SK-N-SH (cell line): Measurements from ENCODE around the gene HCCS. TPM values are rescaled to one million over a fixed set of nuclear protein-coding genes. Genes with fewer than 3 reads are reported as not detected.
A peak's percentile ranks its signal among the peaks of the same experiment; 100 is the strongest.

ENCODE experiments used
- CTCF ChIA-PET: fragments of 300-600, 350-600 bp; formaldehyde crosslinking; extraction: SDS; loops from one replicate; lab custom pipeline; 2021; lab: Yijun Ruan, JAX
- POLR2A ChIA-PET: fragments of 350-600 bp; sonication (Branson Sonifier 250); formaldehyde crosslinking; extraction: SDS; loops from one replicate; lab custom pipeline; 2020; ENCODE audit warnings: antibody characterized with exemption, inconsistent platforms; lab: Yijun Ruan, JAX
- DNase-seq: peaks from one replicate; pipeline ENCODE4 v3.0.0; 2012
- H2AFZ ChIP-seq: fragments of 200-600 bp; sonication (generic); 2 replicates; pipeline ENCODE4 v1.8.1; 2016; ENCODE audit warnings: antibody characterized with exemption, mild to moderate bottlenecking, low read depth
- H3F3A ChIP-seq: fragments of 200-600 bp; sonication (generic); replicated peaks from 2 replicates; pipeline ENCODE3; 2016; ENCODE audit warnings: antibody characterized with exemption, mild to moderate bottlenecking; ENCODE audit not compliant: insufficient read depth
- H3K27ac ChIP-seq, 2 experiments: fragments of 200-500 bp in 1 of 2; fragments of 200-600 bp in 1 of 2; sonication (Bioruptor generic) in 1 of 2; sonication (generic), shearing (Covaris generic) in 1 of 2; 2 replicates each; pipeline versions ENCODE4 v1.5.1 to v1.6.1; 2014 to 2016; ENCODE audit warnings: low read depth in 2 of 2, inconsistent platforms in 1 of 2, low read length in 1 of 2, mild to moderate bottlenecking in 1 of 2, mixed read lengths in 1 of 2
- H3K27me3 ChIP-seq: fragments of 200-600 bp; sonication (generic), shearing (Covaris generic); 2 replicates; pipeline ENCODE4 v1.6.1; 2016; ENCODE audit warnings: mixed run types; ENCODE audit not compliant: insufficient read depth
- H3K36me3 ChIP-seq, 2 experiments: fragments of 200-500 bp in 1 of 2; fragments of 200-600 bp in 1 of 2; sonication (Bioruptor generic) in 1 of 2; sonication (generic) in 1 of 2; replicated peaks in 1 of 2; 2 replicates each; pipeline versions ENCODE3 to v1.5.1; 2014 to 2016; ENCODE audit warnings: low read length in 1 of 2, mild to moderate bottlenecking in 1 of 2; ENCODE audit not compliant: insufficient read depth in 2 of 2, control insufficient read depth in 1 of 2
- H3K4me1 ChIP-seq, 2 experiments: fragments of 200-500 bp in 1 of 2; fragments of 200-600 bp in 1 of 2; sonication (Bioruptor generic) in 1 of 2; sonication (generic), shearing (Covaris generic) in 1 of 2; 2 replicates each; pipeline versions ENCODE4 v1.5.1 to v1.6.1; 2014 to 2016; ENCODE audit warnings: low read depth in 1 of 2, low read length in 1 of 2, mixed run types in 1 of 2; ENCODE audit not compliant: insufficient read depth in 2 of 2, control insufficient read depth in 1 of 2
- H3K4me2 ChIP-seq: fragments of 200-600 bp; sonication (generic), shearing (Covaris generic); 2 replicates; pipeline ENCODE4 v1.6.1; 2017; ENCODE audit warnings: mixed run types
- H3K4me3 ChIP-seq, 2 experiments: fragments of 200-500 bp in 1 of 2; fragments of 200-600 bp in 1 of 2; sonication (Bioruptor generic) in 1 of 2; sonication (generic), shearing (Covaris generic) in 1 of 2; 2 replicates each; pipeline versions ENCODE4 v1.5.1 to v1.8.1; 2014 to 2016; ENCODE audit warnings: low read depth in 2 of 2, inconsistent platforms in 1 of 2, low read length in 1 of 2, mild to moderate bottlenecking in 1 of 2, mixed read lengths in 1 of 2, moderate library complexity in 1 of 2
- H3K79me2 ChIP-seq: fragments of 200-600 bp; sonication (generic); 2 replicates; pipeline ENCODE4 v1.8.1; 2017; ENCODE audit warnings: mild to moderate bottlenecking; ENCODE audit not compliant: insufficient read depth
- H3K9ac ChIP-seq: fragments of 200-600 bp; sonication (generic); 2 replicates; pipeline ENCODE4 v1.6.1; 2017; ENCODE audit warnings: mixed run types
- H3K9me2 ChIP-seq: fragments of 200-600 bp; sonication (generic); 2 replicates; pipeline ENCODE4 v1.6.1; 2017; ENCODE audit warnings: mixed run types
- H3K9me3 ChIP-seq: fragments of 200-600 bp; sonication (generic); 2 replicates; pipeline ENCODE4 v1.6.1; 2017; ENCODE audit warnings: mixed run types, mild to moderate bottlenecking, moderate library complexity
- H4K20me1 ChIP-seq: fragments of 200-600 bp; sonication (generic); 2 replicates; pipeline ENCODE4 v1.6.1; 2017; ENCODE audit warnings: mild to moderate bottlenecking, mixed run types; ENCODE audit not compliant: insufficient read depth
- CTCF ChIP-seq: fragments of 200-600 bp; sonication (generic); IDR thresholded peaks from 2 replicates; pipeline ENCODE4 v1.6.1; 2017; ENCODE audit warnings: antibody characterized with exemption, mild to moderate bottlenecking, moderate library complexity
- ELF1 ChIP-seq: IDR thresholded peaks from 2 replicates; pipeline ENCODE4 v1.4.0; 2012
- EP300 ChIP-seq, 2 experiments: IDR thresholded peaks; 2 replicates each; pipeline versions ENCODE4 v1.4.0 to v1.6.1; 2012; ENCODE audit warnings: borderline replicate concordance in 1 of 2, low read depth in 1 of 2, low read length in 1 of 2
- EZH2phosphoT487 ChIP-seq: fragments of 200-600 bp; sonication (generic); IDR thresholded peaks from 2 replicates; pipeline ENCODE4 v1.6.1; 2017; ENCODE audit warnings: low read depth, mixed run types, mild to moderate bottlenecking, antibody characterized with exemption, moderate library complexity, borderline replicate concordance
- FOXJ3 ChIP-seq: sonication (generic); formaldehyde crosslinking; IDR thresholded peaks from 2 replicates; pipeline ENCODE4 v1.5.1; 2020; ENCODE audit warnings: mild to moderate bottlenecking, missing genetic modification reagents
- GATA2 ChIP-seq: sonication (generic); formaldehyde crosslinking; IDR thresholded peaks from 2 replicates; pipeline ENCODE4 v1.5.0; 2020; ENCODE audit warnings: mild to moderate bottlenecking, missing genetic modification reagents
- IRF3 ChIP-seq: fragments of 150-350 bp; IDR thresholded peaks from 2 replicates; pipeline ENCODE4 v1.6.1; 2016; ENCODE audit warnings: mild to moderate bottlenecking, low read depth, low read length
- NFIC ChIP-seq: IDR thresholded peaks from 2 replicates; pipeline ENCODE4 v1.4.0; 2012; ENCODE audit warnings: borderline replicate concordance
- NRF1 ChIP-seq: IDR thresholded peaks from 2 replicates; pipeline ENCODE4 v1.6.1; 2012; ENCODE audit warnings: low read depth, mild to moderate bottlenecking, low read length
- PBX3 ChIP-seq: IDR thresholded peaks from 2 replicates; pipeline ENCODE4; 2012
- POLR2AphosphoS5 ChIP-seq: IDR thresholded peaks from 2 replicates; pipeline ENCODE4 v1.6.1; 2012; ENCODE audit warnings: low read depth, low read length
- RAD21 ChIP-seq: IDR thresholded peaks from 2 replicates; pipeline ENCODE4 v1.6.1; 2012; ENCODE audit warnings: mild to moderate bottlenecking, low read length
- RXRA ChIP-seq: IDR thresholded peaks from 2 replicates; pipeline ENCODE4 v1.4.0; 2012; ENCODE audit warnings: low read depth, mild to moderate bottlenecking, borderline replicate concordance
- SMC3 ChIP-seq: IDR thresholded peaks from 2 replicates; pipeline ENCODE4 v1.6.1; 2012; ENCODE audit warnings: low read depth, low read length, improper control_type of control experiment
- YY1 ChIP-seq: IDR thresholded peaks from 2 replicates; pipeline ENCODE4 v1.4.0; 2012; ENCODE audit warnings: low read depth, mild to moderate bottlenecking
- WGBS: methylation state at CpG from one replicate; pipeline ENCODE4 v1.1.6; 2017; ENCODE audit warnings: low lambda C conversion rate; 5-methylcytosine and 5-hydroxymethylcytosine counted together
- polyA plus RNA-seq, 3 experiments: library from polyadenylated mRNA; depleted of rRNA; stranded (reverse); fragments of >200 nt; gene quantifications; 2 replicates each; pipeline ENCODE4 v1.2.3, GENCODE V29; 2012

HCCS gene
- polyA plus RNA-seq, 1 of the 3 experiments (the other 2 are of a cell fraction) = 33.7 TPM

GRCh38 chrX:11100281-11101035 is 10.7 kb upstream of the HCCS start:
- Histone ChIP-seq H3K27ac (peak overlapping the region in 1 of 2 experiments; percentile 27; a peak in 2 of 4 replicates), H3K79me2 (no peaks in the 10 kb centered on the region), H3K9me2 (no peaks in the 10 kb centered on the region), H3K36me3 (no peaks in the 10 kb centered on the region), H3K4me1 (peaks cover 0 to 4% of the 10 kb centered on the region in 2 experiments; a peak in 3 of 4 replicates), H3K4me3 (no peak overlapping the region), H3K27me3 (no peaks in the 10 kb centered on the region), H3K9ac (no peak overlapping the region), H3K9me3 (no peaks in the 10 kb centered on the region), H3F3A (no peaks in the 10 kb centered on the region), H4K20me1 (no peaks in the 10 kb centered on the region), H3K4me2 (no peak overlapping the region), H2AFZ (0 out of 2 replicates have a peak overlapping the region, but pooled peaks have one; percentile 2)
- POLR2A ChIA-PET = no interaction called here
- peak; percentile 34 for DNase-seq
- WGBS = 51% methylated on average over 10 of the region's 10 CpGs
- TF ChIP-seq CTCF (peak; percentile 74), RXRA (no peak), YY1 (no peak), SMC3 (peak; percentile 71), RAD21 (peak; percentile 79)
- CTCF ChIA-PET = interaction anchor here (0.6 to 2.0 kb wide), 5 partner anchors 15 to 911 kb away, joined by 3 to 24 read pairs (median 4); no protein-coding TSS in a partner anchor

GRCh38 chrX:11103006-11103405 is 8.1 kb upstream of the HCCS start:
- H3K9ac ChIP-seq = no peak overlapping the region
- no peaks in the 10 kb centered on the region for H3K27me3 ChIP-seq
- ChIA-PET POLR2A (no interaction called here), CTCF (interaction anchor here (1.0 kb wide), 1 partner anchor 913 kb away, joined by 4 read pairs; no protein-coding TSS in a partner anchor)
- no peak overlapping the region for H2AFZ ChIP-seq
- peaks cover 0 to 4% of the 10 kb centered on the region in 2 experiments; a peak in 3 of 4 replicates for H3K4me1 ChIP-seq
- no peak overlapping the region for H3K4me3 ChIP-seq
- WGBS = 97% methylated on average over 3 of the region's 3 CpGs
- no peak for DNase-seq
- H4K20me1 ChIP-seq = no peaks in the 10 kb centered on the region
- H3K9me2 ChIP-seq = no peaks in the 10 kb centered on the region
- H3K9me3 ChIP-seq = no peaks in the 10 kb centered on the region
- no peak overlapping the region for H3K4me2 ChIP-seq
- H3K79me2 ChIP-seq = no peaks in the 10 kb centered on the region
- TF ChIP-seq NRF1 = no peak
- TF ChIP-seq PBX3 = no peak
- no peak for TF ChIP-seq POLR2AphosphoS5
- TF ChIP-seq ELF1 = no peak
- TF ChIP-seq GATA2 (CRISPR knock-in tag) = no peak
- TF ChIP-seq YY1 = no peak
- no peak for TF ChIP-seq EZH2phosphoT487
- TF ChIP-seq EP300 (IDR thresholded peaks at IDR 0.05; ENCODE audit: borderline replicate concordance in 1 of 2, low read depth in 1 of 2, low read length in 1 of 2) = no peak
- no peak for TF ChIP-seq IRF3
- no peak for TF ChIP-seq NFIC
- no peak for TF ChIP-seq FOXJ3
- no peak overlapping the region for H3K27ac ChIP-seq
- H3F3A ChIP-seq = no peaks in the 10 kb centered on the region
- no peaks in the 10 kb centered on the region for H3K36me3 ChIP-seq
